ENCODE results near the gene NEU1. TPM values are rescaled to one million over a fixed set of nuclear protein-coding genes. Genes with fewer than 3 reads are reported as not detected.
A peak's percentile ranks its signal among the peaks of the same experiment; 100 is the strongest.

Gene NEU1
- polyA plus RNA-seq, 1 of the 3 experiments (the other 2 are of a cell fraction): 43.0 TPM

GRCh38 chr6:31822036-31822821 lies 40.4 kb downstream of the NEU1 start:
- Histone ChIP-seq H3K27me3 (ENCODE audit: insufficient read depth) (no peaks in the 10 kb centered on the region), H3K4me1 (ENCODE audit: control insufficient read depth in 1 of 2, insufficient read depth in 2 of 2, low read depth in 1 of 2, low read length in 1 of 2) (peaks cover 0 to 3% of the 10 kb centered on the region in 2 experiments; a peak in 1 of 4 replicates), H3F3A (replicated peaks; ENCODE audit: insufficient read depth) (peaks cover 7% of the 10 kb centered on the region), H3K79me2 (ENCODE audit: insufficient read depth) (peaks cover 10% of the 10 kb centered on the region), H3K4me3 (ENCODE audit: low read depth in 2 of 2, low read length in 1 of 2) (peak overlapping the region; percentile 37 to 44), H3K27ac (ENCODE audit: low read depth in 2 of 2, low read length in 1 of 2) (peak overlapping the region; percentile 34 to 55; a peak in 3 of 4 replicates), H4K20me1 (ENCODE audit: insufficient read depth) (no peaks in the 10 kb centered on the region), H3K9me3 (no peaks in the 10 kb centered on the region), H2AFZ (ENCODE audit: low read depth) (peak overlapping the region; percentile 51; the same call in 1 of the 2 replicates), H3K9me2 (no peaks in the 10 kb centered on the region), H3K36me3 (replicated peaks in 1 of 2; ENCODE audit: control insufficient read depth in 1 of 2, insufficient read depth in 2 of 2, low read length in 1 of 2) (no peaks in the 10 kb centered on the region), H3K9ac (peak overlapping the region; percentile 53), H3K4me2 (peak overlapping the region; percentile 70)
- no peak for TF ChIP-seq FOXJ3 (CRISPR knock-in tag; IDR thresholded peaks at IDR 0.05)
- TF ChIP-seq NFIC (IDR thresholded peaks at IDR 0.05; ENCODE audit: borderline replicate concordance): no peak
- no peak for TF ChIP-seq NRF1 (IDR thresholded peaks at IDR 0.05; ENCODE audit: low read depth, low read length)
- no peak for TF ChIP-seq ZBTB33 (IDR thresholded peaks at IDR 0.05; ENCODE audit: borderline replicate concordance, low read depth)
- no peak for TF ChIP-seq GATA2 (CRISPR knock-in tag; IDR thresholded peaks at IDR 0.05)
- TF ChIP-seq CHD2 (IDR thresholded peaks at IDR 0.05; ENCODE audit: low read length, partially characterized antibody): no peak
- no peak for TF ChIP-seq GABPA (IDR thresholded peaks at IDR 0.05; ENCODE audit: low read depth)
- no peak for TF ChIP-seq FOXM1 (IDR thresholded peaks at IDR 0.05; ENCODE audit: low read depth)
- TF ChIP-seq, protein P1, sequence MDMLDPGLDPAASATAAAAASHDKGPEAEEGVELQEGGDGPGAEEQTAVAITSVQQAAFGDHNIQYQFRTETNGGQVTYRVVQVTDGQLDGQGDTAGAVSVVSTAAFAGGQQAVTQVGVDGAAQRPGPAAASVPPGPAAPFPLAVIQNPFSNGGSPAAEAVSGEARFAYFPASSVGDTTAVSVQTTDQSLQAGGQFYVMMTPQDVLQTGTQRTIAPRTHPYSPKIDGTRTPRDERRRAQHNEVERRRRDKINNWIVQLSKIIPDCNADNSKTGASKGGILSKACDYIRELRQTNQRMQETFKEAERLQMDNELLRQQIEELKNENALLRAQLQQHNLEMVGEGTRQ (IDR thresholded peaks at IDR 0.05; ENCODE audit: borderline replicate concordance, low read depth, low read length): no peak
- TF ChIP-seq EP300 (IDR thresholded peaks at IDR 0.05; ENCODE audit: borderline replicate concordance in 1 of 2, low read depth in 1 of 2, low read length in 1 of 2): no peak
- TF ChIP-seq TCF12 (IDR thresholded peaks at IDR 0.05): no peak
- no peak for TF ChIP-seq POLR2AphosphoS5 (IDR thresholded peaks at IDR 0.05; ENCODE audit: low read depth, low read length)
- TF ChIP-seq FOSL2 (IDR thresholded peaks at IDR 0.05; ENCODE audit: borderline replicate concordance, low read depth): no peak
- TF ChIP-seq RXRA (IDR thresholded peaks at IDR 0.05; ENCODE audit: borderline replicate concordance, low read depth): no peak
- TF ChIP-seq EZH2phosphoT487 (IDR thresholded peaks at IDR 0.05; ENCODE audit: borderline replicate concordance, low read depth): no peak
- TF ChIP-seq SMC3 (IDR thresholded peaks at IDR 0.05; ENCODE audit: low read depth, low read length): no peak
- TF ChIP-seq IRF3 (IDR thresholded peaks at IDR 0.05; ENCODE audit: low read depth, low read length): no peak
- no peak for TF ChIP-seq USF1 (IDR thresholded peaks at IDR 0.05; ENCODE audit: borderline replicate concordance, low read depth)
- POLR2A ChIA-PET: no interaction called here
- CTCF ChIA-PET: interaction anchor here (0.8 kb wide), 1 partner anchor 93 kb away, joined by 3 read pairs; the partner anchor contains the start of gene DDAH2
- 18% methylated on average over 23 of the region's 25 CpGs for WGBS (ENCODE audit: low lambda C conversion rate)
- peak; percentile 69 for DNase-seq
